HG02798 (cell line): ENCODE measurements around the gene ACSL1.
A peak's percentile ranks its signal among the peaks of the same experiment; 100 is the strongest.

Experiments used
- ATAC-seq: cut with Tn5 transposase; IDR thresholded peaks from one replicate; pipeline ENCODE4 v1.9.1; 2021; ENCODE audit warnings: mild to moderate bottlenecking; ENCODE audit not compliant: unreplicated experiment, poor library complexity

Gene ACSL1

GRCh38 chr4:184814686-184815045 is 11.1 kb downstream of the ACSL1 start:
- no peak for ATAC-seq

DNA sequence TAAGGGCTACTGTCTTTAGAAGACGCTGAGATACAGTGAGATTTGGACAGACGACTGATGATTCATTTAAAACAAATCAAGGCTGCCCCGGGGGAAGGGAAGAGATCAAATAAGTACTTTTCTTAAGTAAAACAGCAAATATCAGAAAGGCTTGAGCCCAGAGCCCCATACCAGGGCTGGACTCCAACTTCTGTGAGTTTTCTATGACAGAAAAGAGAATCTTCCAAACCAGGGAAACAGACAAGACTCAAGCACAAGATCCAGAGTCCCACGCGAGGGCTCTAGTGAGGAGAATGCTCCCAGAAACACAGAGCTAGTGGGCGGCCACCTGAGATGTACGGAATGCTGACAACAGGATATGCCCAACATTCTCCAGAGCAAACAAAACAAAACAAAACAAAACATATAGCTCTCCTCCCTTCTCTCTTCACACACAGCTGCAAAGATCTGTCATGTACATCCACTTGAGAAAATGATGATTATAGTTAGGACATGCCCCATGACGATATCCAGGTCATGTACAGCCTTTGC is 13.1 kb downstream of the ACSL1 start:
- no peak for ATAC-seq

GRCh38 chr4:184812199-184812542 is 13.6 kb downstream of the ACSL1 start:
- ATAC-seq: no peak

- no peak for ATAC-seq
Measured at GRCh38 chr4:184811526-184812198, 14.1 kb downstream of the ACSL1 start.

- no peak for ATAC-seq
Measured at GRCh38 chr4:184810720-184811119, 15.0 kb downstream of the ACSL1 start.

DNA sequence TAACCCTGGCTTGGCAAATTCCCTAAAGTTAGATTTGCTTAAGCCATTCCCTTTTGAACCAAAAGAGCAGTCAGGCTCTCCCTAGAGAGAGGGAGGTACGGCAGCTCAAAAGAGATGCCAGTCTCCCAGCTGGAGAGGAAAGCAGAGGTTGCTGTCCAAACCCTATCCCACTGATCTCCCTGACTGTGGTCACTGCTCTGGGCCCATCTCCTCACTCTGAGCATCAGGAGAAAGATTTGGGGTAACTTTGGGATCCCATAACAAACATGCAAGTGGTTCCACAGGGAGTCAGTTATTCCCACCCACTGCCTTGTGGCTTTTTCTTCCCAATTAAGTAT is 17.1 kb downstream of the ACSL1 start:
- ATAC-seq: no peak

DNA sequence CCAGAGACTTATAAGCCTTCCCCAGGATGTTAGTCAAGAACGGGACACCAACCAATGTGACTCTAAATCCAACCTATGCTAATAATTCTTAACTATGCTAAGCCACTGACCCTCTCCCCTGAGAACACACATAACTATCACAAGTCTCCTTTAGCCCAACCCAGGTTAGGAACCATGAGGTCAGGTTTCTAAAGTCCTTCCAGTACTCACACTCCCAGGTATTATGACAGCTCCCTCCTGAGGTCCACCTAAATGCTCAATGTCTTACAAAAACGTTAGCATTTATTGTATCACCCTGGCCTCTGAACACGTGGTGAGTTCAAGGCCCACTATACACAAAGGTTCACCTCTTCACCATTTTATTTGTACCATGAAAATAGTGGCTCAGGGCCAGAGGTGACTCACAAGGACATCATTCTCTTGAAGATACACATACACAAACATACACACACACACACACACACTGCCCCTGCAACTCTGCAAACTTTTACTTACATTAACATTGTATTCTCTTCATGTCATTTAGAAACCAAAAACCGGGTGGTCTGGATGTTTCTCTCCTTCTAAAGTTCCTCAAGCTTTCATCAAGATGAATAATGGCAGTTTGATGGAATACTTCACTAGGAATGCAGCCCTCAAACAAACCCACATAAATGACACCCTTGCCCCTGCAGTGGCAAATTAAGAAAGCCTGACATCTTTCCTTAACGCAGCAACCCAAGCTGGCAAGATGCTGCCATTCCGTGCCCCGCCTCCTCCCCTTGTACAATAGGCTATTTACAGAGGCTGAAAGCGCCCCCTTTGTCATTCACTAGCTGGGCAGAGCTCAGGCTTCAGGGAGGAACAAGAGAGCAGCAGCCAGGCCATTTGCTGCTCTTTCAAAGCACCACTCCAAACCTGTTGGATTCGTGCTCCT is 17.7 kb downstream of the ACSL1 start:
- no peak for ATAC-seq

DNA sequence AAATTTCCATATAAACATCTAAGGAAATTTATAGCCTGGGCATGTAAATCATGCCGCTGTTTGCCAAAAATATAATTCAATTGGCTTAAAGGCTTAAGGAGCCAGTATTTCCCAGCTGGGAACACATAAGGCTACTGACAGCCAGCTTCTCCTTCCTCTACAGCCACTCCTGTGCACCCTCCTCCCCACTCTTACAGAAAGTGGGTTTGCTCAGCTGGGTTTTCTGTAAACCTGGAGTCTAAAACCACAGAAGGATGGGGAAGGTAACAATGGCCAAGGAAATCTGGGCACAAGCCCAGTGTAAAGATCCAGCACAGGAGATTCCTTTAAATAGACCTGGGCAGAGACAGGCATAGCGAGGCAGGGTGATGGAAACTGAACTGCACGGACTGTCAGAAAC is 18.5 kb downstream of the ACSL1 start:
- ATAC-seq: no peak

DNA sequence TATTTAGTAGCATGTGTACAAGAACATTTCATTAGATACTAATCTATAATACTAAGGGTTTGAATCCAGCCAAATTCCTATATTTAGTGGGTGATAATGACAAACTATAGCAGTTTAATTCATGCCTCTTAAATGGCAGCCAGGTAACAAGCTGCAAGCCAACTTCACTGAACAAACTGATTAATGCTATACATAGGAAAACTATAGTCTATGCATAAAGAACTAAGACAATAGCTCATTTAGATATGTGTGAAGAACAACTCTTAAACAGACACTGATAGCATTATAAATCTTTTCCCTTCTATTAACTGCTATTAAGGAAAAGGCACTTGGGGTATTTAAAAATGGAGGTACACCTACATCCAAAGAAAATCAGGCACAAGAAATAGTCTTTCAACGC is 19.1 kb downstream of the ACSL1 start:
- no peak for ATAC-seq

GRCh38 chr4:184806229-184806550 is 19.6 kb downstream of the ACSL1 start:
- no peak for ATAC-seq

- peak; percentile 75 for ATAC-seq
Measured at GRCh38 chr4:184805462-184806228, 20.1 kb downstream of the ACSL1 start.

DNA sequence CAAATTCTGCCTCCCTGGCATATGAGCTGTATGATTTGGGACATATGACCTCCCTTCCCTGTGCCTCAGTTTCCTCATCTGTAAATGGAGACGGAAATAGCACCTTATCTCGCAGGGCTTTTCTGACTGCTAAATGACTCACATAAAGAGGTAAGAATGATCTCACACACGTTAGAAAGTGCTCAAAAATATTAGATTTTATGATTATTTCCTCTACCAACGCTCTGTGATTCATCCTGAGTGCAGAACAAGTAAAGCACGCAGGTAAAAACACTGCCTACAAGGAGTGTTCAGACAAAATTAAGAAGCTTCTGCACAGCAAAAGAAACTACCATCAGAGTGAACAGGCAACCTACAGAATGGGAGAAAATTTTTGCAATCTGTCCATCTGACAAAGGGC is 21.1 kb downstream of the ACSL1 start:
- no peak for ATAC-seq

GRCh38 chr4:184803874-184804273 is 21.9 kb downstream of the ACSL1 start:
- ATAC-seq: no peak

GRCh38 chr4:184803133-184803532 is 22.6 kb downstream of the ACSL1 start:
- ATAC-seq: no peak

GRCh38 chr4:184802697-184803015 is 23.1 kb downstream of the ACSL1 start:
- ATAC-seq: no peak

GRCh38 chr4:184801781-184802696 is 23.7 kb downstream of the ACSL1 start:
- no peak for ATAC-seq

DNA sequence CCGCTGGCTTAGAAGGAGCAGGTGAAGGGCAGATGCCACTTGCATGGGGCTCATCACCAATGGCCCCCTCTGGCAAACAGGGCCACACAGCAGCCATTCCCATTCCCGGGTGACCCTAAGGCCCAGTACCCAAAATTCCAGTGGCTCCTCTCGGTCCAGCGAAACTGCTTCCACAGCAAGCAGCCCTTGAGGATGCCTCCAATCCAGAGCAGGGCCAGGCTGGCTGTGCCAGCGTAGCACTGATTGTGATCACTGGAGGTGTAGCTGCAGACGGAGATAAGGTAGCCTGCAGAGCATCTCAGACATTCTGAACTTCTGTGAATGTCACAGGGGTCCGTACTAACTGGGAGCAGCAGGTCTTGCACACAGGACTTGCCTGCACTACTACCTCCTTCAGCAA is 27.3 kb downstream of the ACSL1 start:
- no peak for ATAC-seq

- ATAC-seq: no peak
Measured at GRCh38 chr4:184796906-184797305, 28.9 kb downstream of the ACSL1 start.

GRCh38 chr4:184795214-184795844 is 30.4 kb downstream of the ACSL1 start:
- ATAC-seq: no peak

DNA sequence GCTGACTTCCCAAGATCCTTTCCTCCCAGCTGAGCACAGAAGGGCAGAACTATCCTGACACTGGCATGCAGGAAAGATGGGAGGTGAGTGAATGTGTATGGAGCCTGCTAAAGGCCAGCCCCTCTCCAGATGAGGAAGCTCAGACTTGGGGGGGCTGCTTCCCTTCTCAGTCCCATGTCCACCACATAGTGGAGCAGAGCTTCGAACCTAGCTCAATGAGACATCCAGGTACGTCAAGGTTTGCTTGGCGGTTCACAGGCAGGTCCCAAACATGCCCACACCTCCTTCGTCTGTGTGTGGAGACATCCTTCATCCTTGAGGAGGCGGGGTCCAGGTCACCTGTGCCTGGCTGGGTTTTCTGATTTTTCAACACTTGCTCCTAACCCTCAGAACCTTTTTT is 31.3 kb downstream of the ACSL1 start:
- ATAC-seq: no peak
